ENCODE measurements around the gene UQCRC2.

UQCRC2 gene

GRCh38 chr16:22014271-22014873 lies 61.2 kb downstream of the UQCRC2 start (continued):
- TF ChIP-seq, protein P1, sequence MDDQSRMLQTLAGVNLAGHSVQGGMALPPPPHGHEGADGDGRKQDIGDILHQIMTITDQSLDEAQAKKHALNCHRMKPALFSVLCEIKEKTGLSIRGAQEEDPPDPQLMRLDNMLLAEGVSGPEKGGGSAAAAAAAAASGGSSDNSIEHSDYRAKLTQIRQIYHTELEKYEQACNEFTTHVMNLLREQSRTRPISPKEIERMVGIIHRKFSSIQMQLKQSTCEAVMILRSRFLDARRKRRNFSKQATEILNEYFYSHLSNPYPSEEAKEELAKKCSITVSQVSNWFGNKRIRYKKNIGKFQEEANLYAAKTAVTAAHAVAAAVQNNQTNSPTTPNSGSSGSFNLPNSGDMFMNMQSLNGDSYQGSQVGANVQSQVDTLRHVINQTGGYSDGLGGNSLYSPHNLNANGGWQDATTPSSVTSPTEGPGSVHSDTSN (CRISPR knock-in tag; IDR thresholded peaks at IDR 0.05) = no peak
- no peak for TF ChIP-seq ZNF610 (tag by site-specific recombination; IDR thresholded peaks at IDR 0.05; ENCODE audit: borderline replicate concordance)
- TF ChIP-seq ZNF624 (tag by site-specific recombination; IDR thresholded peaks at IDR 0.05) = no peak
- no peak for TF ChIP-seq SP2 (tag by site-specific recombination; IDR thresholded peaks at IDR 0.05)
- TF ChIP-seq PRDM4 (tag by site-specific recombination; IDR thresholded peaks at IDR 0.05) = no peak
- no peak for TF ChIP-seq EGR2 (tag by site-specific recombination; IDR thresholded peaks at IDR 0.05; ENCODE audit: low read depth)
- no peak for TF ChIP-seq ZNF341 (tag by site-specific recombination; IDR thresholded peaks at IDR 0.05; ENCODE audit: low read depth)
- TF ChIP-seq ZNF426 (tag by site-specific recombination; IDR thresholded peaks at IDR 0.05) = no peak
- TF ChIP-seq PRDM10 (tag by site-specific recombination; IDR thresholded peaks at IDR 0.05) = no peak
- TF ChIP-seq ZNF394 (tag by site-specific recombination; IDR thresholded peaks at IDR 0.05; ENCODE audit: borderline replicate concordance) = no peak

DNA sequence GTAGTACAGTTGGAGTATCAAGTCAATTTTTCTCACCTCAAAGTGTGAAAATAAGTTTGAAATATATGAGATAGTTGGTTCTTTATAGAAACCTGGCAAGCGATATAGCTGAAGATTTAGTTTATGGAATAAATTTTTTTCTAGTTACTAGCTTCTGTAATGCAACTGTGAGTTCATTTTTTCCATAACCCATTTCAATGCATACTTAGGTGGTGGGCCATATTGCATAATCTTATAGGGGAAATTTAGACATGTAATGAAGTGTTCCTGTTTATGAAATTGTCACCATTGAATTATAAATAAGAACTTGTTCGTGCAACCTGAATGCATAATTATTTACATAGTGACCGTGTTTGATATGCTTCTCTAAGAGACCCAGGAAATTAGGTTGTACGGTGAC lies 63.8 kb downstream of the UQCRC2 start:
- Histone ChIP-seq H3K9me3 (ENCODE audit: control insufficient read depth, insufficient read depth, low read depth, low read length) (no peaks in the 10 kb centered on the region), H3K36me3 (ENCODE audit: control insufficient read depth in 2 of 2, insufficient read depth in 1 of 2, low read length in 2 of 2) (no peaks in the 10 kb centered on the region), H3K27ac (ENCODE audit: extremely low read depth, low read depth, low read length) (no peak overlapping the region), H3K4me1 (ENCODE audit: control insufficient read depth, insufficient read depth, low read length) (peaks cover 18% of the 10 kb centered on the region), H3K4me3 (ENCODE audit: low read depth, low read length) (no peak overlapping the region)
- CTCF ChIA-PET = interaction anchor here (0.7 to 2.3 kb wide), 3 partner anchors 17 to 731 kb away, joined by 3 to 17 read pairs (median 3); no protein-coding TSS in a partner anchor
- TF ChIP-seq ZNF610 (tag by site-specific recombination; IDR thresholded peaks at IDR 0.05; ENCODE audit: borderline replicate concordance) = no peak
- POLR2A ChIA-PET = interaction anchor here (2.1 kb wide), 1 partner anchor 9 kb away, joined by 8 read pairs; the partner anchor contains the start of gene MOSMO

GRCh38 chr16:22018559-22018958 lies 65.4 kb downstream of the UQCRC2 start:
- CTCF ChIA-PET = interaction anchor here (1.1 to 1.4 kb wide), 2 partner anchors 59 to 170 kb away, joined by 3 to 8 read pairs; no protein-coding TSS in a partner anchor
- TF ChIP-seq ZNF274 (IDR thresholded peaks at IDR 0.05; ENCODE audit: low read length) (no peak), ZNF274 (tag by site-specific recombination; IDR thresholded peaks at IDR 0.05; ENCODE audit: borderline replicate concordance) (no peak)
- H3K9me3 ChIP-seq (ENCODE audit: control insufficient read depth, insufficient read depth, low read depth, low read length) = no peaks in the 10 kb centered on the region
- H3K36me3 ChIP-seq (ENCODE audit: control insufficient read depth in 2 of 2, insufficient read depth in 1 of 2, low read length in 2 of 2) = no peaks in the 10 kb centered on the region
- no peak overlapping the region for H3K4me3 ChIP-seq (ENCODE audit: low read depth, low read length)
- H3K27ac ChIP-seq (ENCODE audit: extremely low read depth, low read depth, low read length) = no peak overlapping the region
- H3K4me1 ChIP-seq (ENCODE audit: control insufficient read depth, insufficient read depth, low read length) = peaks cover 27% of the 10 kb centered on the region
- POLR2A ChIA-PET = no interaction called here
